Ovary (tissue), 9 donors: Measurements from ENCODE around the gene BLID. TPM values are rescaled to one million over a fixed set of nuclear protein-coding genes. Genes with fewer than 3 reads are reported as not detected.

Experiments
- DNase-seq, 5 donors: peaks; one replicate each; pipeline ENCODE4 v3.0.0-alpha.2; 2019 to 2020
- H3K27ac ChIP-seq, 2 donors: fragments of 200-600 bp; one replicate each; pipeline versions ENCODE4 v1.5.1 to v1.8.0; 2019 to 2022
- H3K27me3 ChIP-seq: fragments of 200-600 bp; one replicate; pipeline ENCODE4 v1.8.0; 2022
- H3K36me3 ChIP-seq: fragments of 200-600 bp; sonication (generic); one replicate; pipeline ENCODE4 v1.5.1; 2019
- H3K4me1 ChIP-seq: one replicate; pipeline ENCODE4 v1.8.1; 2013; ENCODE audit warnings: mild to moderate bottlenecking, moderate library complexity; ENCODE audit not compliant: insufficient read depth
- H3K4me3 ChIP-seq: fragments of 200-600 bp; sonication (generic); one replicate; pipeline ENCODE4 v1.5.1; 2017
- H3K9me3 ChIP-seq, 2 donors: fragments of 200-600 bp in 1 of 2; sonication (generic) in 1 of 2; one replicate each; pipeline versions ENCODE4 v1.5.1 to v1.8.1; 2013 to 2019; ENCODE audit warnings: mild to moderate bottlenecking in 1 of 2, moderate library complexity in 1 of 2
- EP300 ChIP-seq: sonication (generic); formaldehyde crosslinking; IDR thresholded peaks from one replicate; pipeline ENCODE4 v1.6.1; 2017; ENCODE audit warnings: antibody characterized with exemption
- POLR2A ChIP-seq: fragments of 450-650 bp; IDR thresholded peaks from one replicate; pipeline ENCODE4 v1.6.1; 2017; ENCODE audit warnings: antibody characterized with exemption, mild to moderate bottlenecking, moderate library complexity
- WGBS, 3 donors: extraction: QIAGEN DNeasy Blood & Tissue Kit in 1 of 3; methylation state at CpG; one replicate each; pipeline versions ENCODE4 v1.1.5 to v1.1.7; 2013 to 2017; 5-methylcytosine and 5-hydroxymethylcytosine counted together
- intact Hi-C, 4 donors: fragments of 100-400 bp; cut with DNase I; formaldehyde crosslinking; loops; one replicate each; pipeline versions ENCODE4 v1.11.0 to v1.15.1; 2022 to 2023
- polyA plus RNA-seq, 2 donors: library from polyadenylated mRNA; stranded (reverse); fragments of 200-250 nt in 1 of 2; fragments of 350-450 nt in 1 of 2; fragmentation: Illumina TruSeq in 1 of 2; extraction: RNeasy Lipid Tissue Mini Kit (QIAGEN cat#74804) in 1 of 2; gene quantifications; one replicate each; pipeline ENCODE4 v1.2.3, GENCODE V29; 2013 to 2014
- total RNA-seq, 7 donors: library from RNA; depleted of rRNA in 2 of 7; stranded (reverse); fragments of >200 nt in 2 of 7; fragmentation: NEBNext Ultra II Directional in 3 of 7; extraction: Animal tissue kit (Norgen Biotek cat#: 25700) in 3 of 7; gene quantifications; one replicate each; pipeline versions ENCODE4 v1.1.0 to v1.2.4, GENCODE V29; 2016 to 2023
- TF ChIP-seq, protein P1 (sequence below), 3 donors: fragments of 450-650 bp in 2 of 3; fragments of 200-600 bp in 1 of 3; IDR thresholded peaks; one replicate each; pipeline versions ENCODE4 v1.5.1 to v1.8.0; 2016 to 2022; ENCODE audit warnings: antibody characterized with exemption in 3 of 3, mild to moderate bottlenecking in 1 of 3
- donor health status: DM: no; HTN: no; CAD: no; lungs with moderate emphysema.
- donor health status: DM: no; HTN: no; CAD: no.
- donor health status: Bipolar disorder and iron deficiency.
- donor health status: DM: yes; HTN: yes; CAD: no.
- donor health status: DM: no; HTN: no; CAD: no.
- donor health status: DM: yes; HTN: yes; CAD: no.

BLID gene
- total and polyA plus RNA-seq, 9 donors = 0.32 to 13.2 (median 3.7) TPM; not detected in 1

DNA sequence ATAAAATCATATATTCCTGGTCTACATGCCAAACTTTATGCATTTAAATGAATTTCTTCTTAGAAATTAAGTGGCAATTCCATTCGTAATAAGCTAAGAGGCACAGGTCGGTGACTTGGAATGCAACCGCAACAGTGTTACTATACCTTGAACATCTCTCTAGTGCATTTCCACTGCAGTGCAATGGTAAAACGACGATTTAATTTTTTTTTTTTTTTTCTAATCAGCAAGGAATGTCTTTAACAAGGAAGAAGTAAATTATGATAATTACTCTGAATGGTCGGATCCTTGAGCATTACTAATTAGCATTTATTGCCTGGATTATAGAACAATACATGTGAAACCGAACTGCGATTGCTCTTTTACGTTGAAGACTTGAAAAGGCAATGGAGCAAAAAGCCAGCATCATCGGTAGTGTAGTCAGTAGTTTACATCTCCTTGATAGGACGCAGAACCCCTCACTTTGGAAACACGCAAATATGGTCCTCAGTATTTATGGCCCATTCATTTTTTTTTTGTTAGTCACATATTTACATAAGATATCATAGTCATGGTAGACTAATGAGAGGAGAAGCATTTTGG lies 20.2 kb downstream of the BLID start:
- peak overlapping the region; percentile 58 for H3K4me3 ChIP-seq
- WGBS, 3 donors = 19 to 29% (median 26%) methylated on average over 12 of the region's 12 CpGs
- H3K27me3 ChIP-seq = no peaks in the 10 kb centered on the region
- intact Hi-C loops = loop anchor here in 2 of 4 donors (10.0 kb wide), 2 partner anchors 71 to 371 kb away; no protein-coding TSS in a partner anchor
- TF ChIP-seq EP300 (no peak), POLR2A (no peak)
- TF ChIP-seq, protein P1, sequence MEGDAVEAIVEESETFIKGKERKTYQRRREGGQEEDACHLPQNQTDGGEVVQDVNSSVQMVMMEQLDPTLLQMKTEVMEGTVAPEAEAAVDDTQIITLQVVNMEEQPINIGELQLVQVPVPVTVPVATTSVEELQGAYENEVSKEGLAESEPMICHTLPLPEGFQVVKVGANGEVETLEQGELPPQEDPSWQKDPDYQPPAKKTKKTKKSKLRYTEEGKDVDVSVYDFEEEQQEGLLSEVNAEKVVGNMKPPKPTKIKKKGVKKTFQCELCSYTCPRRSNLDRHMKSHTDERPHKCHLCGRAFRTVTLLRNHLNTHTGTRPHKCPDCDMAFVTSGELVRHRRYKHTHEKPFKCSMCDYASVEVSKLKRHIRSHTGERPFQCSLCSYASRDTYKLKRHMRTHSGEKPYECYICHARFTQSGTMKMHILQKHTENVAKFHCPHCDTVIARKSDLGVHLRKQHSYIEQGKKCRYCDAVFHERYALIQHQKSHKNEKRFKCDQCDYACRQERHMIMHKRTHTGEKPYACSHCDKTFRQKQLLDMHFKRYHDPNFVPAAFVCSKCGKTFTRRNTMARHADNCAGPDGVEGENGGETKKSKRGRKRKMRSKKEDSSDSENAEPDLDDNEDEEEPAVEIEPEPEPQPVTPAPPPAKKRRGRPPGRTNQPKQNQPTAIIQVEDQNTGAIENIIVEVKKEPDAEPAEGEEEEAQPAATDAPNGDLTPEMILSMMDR (IDR thresholded peaks at IDR 0.05) = no peak
- H3K36me3 ChIP-seq = no peaks in the 10 kb centered on the region
- H3K27ac ChIP-seq = peak overlapping the region in 1 of 2 donors; percentile 93
- H3K9me3 ChIP-seq = no peaks in the 10 kb centered on the region
- DNase-seq = no peak
- peaks cover 3% of the 10 kb centered on the region for H3K4me1 ChIP-seq

DNA sequence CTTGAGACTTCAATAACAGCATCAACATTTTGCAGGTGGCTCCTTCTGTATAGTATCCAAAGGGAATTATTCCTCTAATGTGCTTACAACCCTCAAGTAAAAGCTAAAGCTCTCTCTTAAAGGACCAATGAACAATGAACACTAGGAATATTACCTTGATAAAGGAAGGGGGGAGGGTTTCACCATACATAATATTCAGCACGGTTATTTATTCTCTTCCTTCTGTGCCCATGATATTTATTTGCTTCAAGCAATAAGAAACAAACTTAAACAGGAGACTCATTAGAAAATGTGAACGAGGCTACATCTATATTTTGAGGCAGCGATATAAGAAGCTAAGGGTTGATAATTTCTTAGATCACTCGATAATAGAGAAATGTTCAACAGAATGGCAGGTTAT lies 21.2 kb downstream of the BLID start:
- 39 to 55% (median 41%) methylated on average over 4 of the region's 4 CpGs for WGBS, 3 donors
- peaks cover 3% of the 10 kb centered on the region for H3K4me1 ChIP-seq
- H3K27ac ChIP-seq = peak overlapping the region in 1 of 2 donors; percentile 93
- no peaks in the 10 kb centered on the region for H3K9me3 ChIP-seq
- H3K4me3 ChIP-seq = no peak overlapping the region
- intact Hi-C loops = loop anchor here in 2 of 4 donors (10.0 kb wide), 2 partner anchors 70 to 370 kb away; no protein-coding TSS in a partner anchor
- TF ChIP-seq EP300 (no peak), POLR2A (no peak)
- TF ChIP-seq, protein P1 (IDR thresholded peaks at IDR 0.05) = no peak
- H3K36me3 ChIP-seq = no peaks in the 10 kb centered on the region
- H3K27me3 ChIP-seq = no peaks in the 10 kb centered on the region
- DNase-seq = no peak

DNA sequence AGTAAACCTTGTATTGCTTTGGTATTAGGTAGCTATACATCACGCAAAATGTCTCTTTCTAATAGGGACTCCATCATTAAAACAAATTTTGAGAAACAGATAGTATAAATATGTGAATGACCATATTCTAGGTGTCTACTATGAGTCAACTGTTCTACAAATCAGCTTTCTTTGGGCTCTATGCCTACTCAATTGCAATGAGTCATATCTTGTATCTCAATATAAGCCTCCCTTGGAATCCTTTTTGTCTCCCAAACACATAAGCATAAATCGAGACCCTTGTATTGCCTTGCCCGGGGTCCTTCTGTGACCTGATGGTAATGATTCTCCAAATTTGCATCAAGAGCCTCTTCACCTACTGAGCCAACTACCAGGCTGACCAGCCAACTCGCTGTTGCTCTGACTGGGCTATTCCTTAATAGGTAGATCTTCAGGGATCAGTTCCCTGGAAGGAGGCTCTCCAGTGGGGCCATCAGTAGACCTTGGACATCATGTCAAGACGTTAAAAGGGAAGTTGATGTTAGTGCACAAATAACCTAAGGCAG lies 22.2 kb downstream of the BLID start:
- Histone ChIP-seq H3K9me3 (no peaks in the 10 kb centered on the region), H3K36me3 (no peaks in the 10 kb centered on the region), H3K4me1 (peaks cover 3% of the 10 kb centered on the region), H3K4me3 (no peak overlapping the region), H3K27me3 (no peaks in the 10 kb centered on the region), H3K27ac (no peak overlapping the region)
- DNase-seq = peak in 1 of 5 donors; percentile 16
- no peak for TF ChIP-seq EP300
- no peak for TF ChIP-seq POLR2A
- TF ChIP-seq, protein P1 (IDR thresholded peaks at IDR 0.05) = no peak
- WGBS, 3 donors = 71 to 78% (median 72%) methylated on average over 5 of the region's 5 CpGs
- intact Hi-C loops = loop anchor here in 2 of 4 donors (10.0 kb wide), 2 partner anchors 69 to 369 kb away; no protein-coding TSS in a partner anchor

DNA sequence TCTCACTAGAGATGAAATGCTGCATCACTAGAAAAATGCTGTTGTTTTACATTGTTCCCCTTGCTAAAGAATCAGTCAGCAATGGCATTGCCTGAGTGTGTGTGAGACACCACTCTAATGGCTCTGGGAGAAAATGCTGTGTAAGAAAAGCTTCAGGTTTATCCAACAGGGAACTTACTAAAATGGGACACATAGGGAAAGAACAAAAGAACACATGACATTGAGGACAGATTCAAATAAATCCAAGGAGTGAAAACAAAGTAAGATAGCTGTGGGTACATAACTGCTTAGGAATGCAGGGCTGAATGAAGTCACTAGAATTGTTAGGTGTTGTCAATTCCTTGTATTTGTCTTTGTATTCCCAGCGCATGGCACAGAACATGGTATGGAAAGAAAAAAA lies 24.2 kb downstream of the BLID start:
- TF ChIP-seq, protein P1 (IDR thresholded peaks at IDR 0.05) = no peak
- TF ChIP-seq POLR2A = no peak
- 94 to 98% (median 96%) methylated on average over 1 of the region's 1 CpG for WGBS, 3 donors

More for the DNA sequence above, 24.2 kb downstream of the BLID start:
- no peak overlapping the region for H3K4me3 ChIP-seq
- no peaks in the 10 kb centered on the region for H3K9me3 ChIP-seq
- DNase-seq = no peak
- no peaks in the 10 kb centered on the region for H3K36me3 ChIP-seq
- H3K4me1 ChIP-seq = peaks cover 3% of the 10 kb centered on the region
- intact Hi-C loops = loop anchor here in 2 of 4 donors (10.0 kb wide), 2 partner anchors 67 to 367 kb away; no protein-coding TSS in a partner anchor
- H3K27me3 ChIP-seq = no peaks in the 10 kb centered on the region
- no peak overlapping the region for H3K27ac ChIP-seq
